SK-N-SH treated with all-trans-retinoic acid at 6 μM for 48 hours (cell line): ENCODE measurements around the gene PSMD3.

Experiments
- ESRRG ChIP-seq: fragments of 250-450 bp; sonication (Bioruptor Pico); IDR thresholded peaks from 2 replicates; pipeline ENCODE4 v1.6.1; 2021; ENCODE audit warnings: mild to moderate bottlenecking
- RARB ChIP-seq: fragments of 250-450 bp; sonication (Bioruptor Pico); IDR thresholded peaks from 2 replicates; pipeline ENCODE4 v1.8.0; 2021; ENCODE audit warnings: mild to moderate bottlenecking, moderate library complexity
- ZFP3 ChIP-seq: fragments of 250-450 bp; sonication (Bioruptor Pico); IDR thresholded peaks from 2 replicates; pipeline ENCODE4 v1.5.0; 2020; ENCODE audit warnings: mild to moderate bottlenecking, moderate library complexity
- TF ChIP-seq, protein P1 (sequence below): fragments of 250-450 bp; sonication (Bioruptor Pico); IDR thresholded peaks from 2 replicates; pipeline ENCODE4 v1.5.1; 2020; ENCODE audit warnings: low read depth, mild to moderate bottlenecking, moderate library complexity
- TF ChIP-seq, protein P2 (sequence below): fragments of 250-450 bp; sonication (Bioruptor Pico); IDR thresholded peaks from 2 replicates; pipeline ENCODE4 v1.8.0; 2020; ENCODE audit warnings: mild to moderate bottlenecking, moderate library complexity, borderline replicate concordance

DNA sequence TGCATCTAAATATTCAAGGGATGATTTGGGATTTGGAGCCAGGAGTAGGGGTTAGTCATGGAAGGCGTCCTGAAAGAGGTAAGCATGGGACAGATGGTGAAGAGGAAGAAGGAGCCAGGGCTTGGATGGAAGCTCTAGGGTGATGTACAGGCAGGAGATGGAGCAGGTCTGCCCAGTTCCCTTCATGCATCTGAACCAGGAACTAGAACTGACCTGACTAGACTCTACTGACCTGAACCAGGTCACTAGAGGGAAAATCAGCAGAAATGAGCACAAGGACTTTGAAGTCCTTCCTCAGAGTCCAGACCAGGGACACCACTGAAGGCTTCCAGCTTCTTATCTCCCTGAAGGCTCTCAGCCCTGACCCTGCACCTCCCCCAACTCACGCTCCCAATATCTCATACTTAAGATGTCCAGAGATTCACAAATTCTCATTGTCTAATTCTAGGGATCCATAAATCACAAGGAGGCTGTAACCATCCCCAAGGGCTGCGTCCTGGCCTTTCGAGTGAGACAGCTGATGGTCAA lies 9.5 kb upstream of the PSMD3 start:
- TF ChIP-seq ZFP3 (no peak), RARB (CRISPR knock-in tag) (no peak), ESRRG (CRISPR knock-in tag) (no peak)
- TF ChIP-seq, protein P1, sequence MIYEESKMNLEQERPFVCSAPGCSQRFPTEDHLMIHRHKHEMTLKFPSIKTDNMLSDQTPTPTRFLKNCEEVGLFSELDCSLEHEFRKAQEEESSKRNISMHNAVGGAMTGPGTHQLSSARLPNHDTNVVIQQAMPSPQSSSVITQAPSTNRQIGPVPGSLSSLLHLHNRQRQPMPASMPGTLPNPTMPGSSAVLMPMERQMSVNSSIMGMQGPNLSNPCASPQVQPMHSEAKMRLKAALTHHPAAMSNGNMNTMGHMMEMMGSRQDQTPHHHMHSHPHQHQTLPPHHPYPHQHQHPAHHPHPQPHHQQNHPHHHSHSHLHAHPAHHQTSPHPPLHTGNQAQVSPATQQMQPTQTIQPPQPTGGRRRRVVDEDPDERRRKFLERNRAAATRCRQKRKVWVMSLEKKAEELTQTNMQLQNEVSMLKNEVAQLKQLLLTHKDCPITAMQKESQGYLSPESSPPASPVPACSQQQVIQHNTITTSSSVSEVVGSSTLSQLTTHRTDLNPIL (CRISPR knock-in tag): no peak
- TF ChIP-seq, protein P2, sequence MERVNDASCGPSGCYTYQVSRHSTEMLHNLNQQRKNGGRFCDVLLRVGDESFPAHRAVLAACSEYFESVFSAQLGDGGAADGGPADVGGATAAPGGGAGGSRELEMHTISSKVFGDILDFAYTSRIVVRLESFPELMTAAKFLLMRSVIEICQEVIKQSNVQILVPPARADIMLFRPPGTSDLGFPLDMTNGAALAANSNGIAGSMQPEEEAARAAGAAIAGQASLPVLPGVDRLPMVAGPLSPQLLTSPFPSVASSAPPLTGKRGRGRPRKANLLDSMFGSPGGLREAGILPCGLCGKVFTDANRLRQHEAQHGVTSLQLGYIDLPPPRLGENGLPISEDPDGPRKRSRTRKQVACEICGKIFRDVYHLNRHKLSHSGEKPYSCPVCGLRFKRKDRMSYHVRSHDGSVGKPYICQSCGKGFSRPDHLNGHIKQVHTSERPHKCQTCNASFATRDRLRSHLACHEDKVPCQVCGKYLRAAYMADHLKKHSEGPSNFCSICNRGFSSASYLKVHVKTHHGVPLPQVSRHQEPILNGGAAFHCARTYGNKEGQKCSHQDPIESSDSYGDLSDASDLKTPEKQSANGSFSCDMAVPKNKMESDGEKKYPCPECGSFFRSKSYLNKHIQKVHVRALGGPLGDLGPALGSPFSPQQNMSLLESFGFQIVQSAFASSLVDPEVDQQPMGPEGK (CRISPR knock-in tag): no peak
